GM19023 (cell line): ENCODE measurements around the gene FAM76A.
"Not testable (repeated sequence)": the region's sequence is repeated elsewhere in the genome, so short reads cannot be mapped to it uniquely, and the experiment has no call there.

ENCODE experiments used
- ATAC-seq: cut with Tn5 transposase; IDR thresholded peaks from one replicate; pipeline ENCODE4 v1.9.1; 2021; ENCODE audit warnings: mild to moderate bottlenecking, moderate library complexity; ENCODE audit not compliant: unreplicated experiment

FAM76A gene

GRCh38 chr1:27725374-27726172 lies at the start of gene FAM76A:
Gene FAM76A (plus strand): TSS chr1:27725961. CDS start chr1:27726081, 120 bp downstream.
- ATAC-seq: peak; percentile 93

GRCh38 chr1:27676410-27676809 lies 49.4 kb upstream of the FAM76A start:
- ATAC-seq: no peak

GRCh38 chr1:27678747-27679146 lies 47.0 kb upstream of the FAM76A start:
- ATAC-seq: no peak

GRCh38 chr1:27680225-27680791 lies 45.5 kb upstream of the FAM76A start:
- not testable (repeated sequence) for ATAC-seq

- not testable (repeated sequence) for ATAC-seq
Measured at GRCh38 chr1:27681580-27681979, 44.2 kb upstream of the FAM76A start.

GRCh38 chr1:27682351-27682944 lies 43.3 kb upstream of the FAM76A start:
- no peak for ATAC-seq

- ATAC-seq: no peak
Measured at GRCh38 chr1:27684176-27684575, 41.6 kb upstream of the FAM76A start.

GRCh38 chr1:27686223-27686990 lies 39.4 kb upstream of the FAM76A start:
- no peak for ATAC-seq

GRCh38 chr1:27687906-27688305 lies 37.9 kb upstream of the FAM76A start:
- no peak for ATAC-seq

GRCh38 chr1:27689423-27690173 lies 36.2 kb upstream of the FAM76A start:
- ATAC-seq: no peak

- ATAC-seq: no peak
Measured at GRCh38 chr1:27690183-27690582, 35.6 kb upstream of the FAM76A start.

- ATAC-seq: not testable (repeated sequence)
Measured at GRCh38 chr1:27696835-27697234, 28.9 kb upstream of the FAM76A start.

GRCh38 chr1:27704958-27705357 lies 20.8 kb upstream of the FAM76A start:
- ATAC-seq: no peak

- ATAC-seq: no peak
Measured at GRCh38 chr1:27705545-27705944, 20.2 kb upstream of the FAM76A start.

- ATAC-seq: no peak
Measured at GRCh38 chr1:27710574-27710973, 15.2 kb upstream of the FAM76A start.

- ATAC-seq: no peak
Measured at GRCh38 chr1:27713139-27713725, 12.5 kb upstream of the FAM76A start.

GRCh38 chr1:27713869-27714513 lies 11.8 kb upstream of the FAM76A start:
- no peak for ATAC-seq

GRCh38 chr1:27716262-27716895 lies 9.4 kb upstream of the FAM76A start:
- no peak for ATAC-seq
